HG03280 (cell line): Measurements from ENCODE around the gene ZMIZ1.
A peak's percentile ranks its signal among the peaks of the same experiment; 100 is the strongest.

Experiments
- ATAC-seq: cut with Tn5 transposase; IDR thresholded peaks from one replicate; pipeline ENCODE4 v1.9.1; 2021; ENCODE audit warnings: mild to moderate bottlenecking, moderate library complexity; ENCODE audit not compliant: unreplicated experiment

Gene ZMIZ1

DNA sequence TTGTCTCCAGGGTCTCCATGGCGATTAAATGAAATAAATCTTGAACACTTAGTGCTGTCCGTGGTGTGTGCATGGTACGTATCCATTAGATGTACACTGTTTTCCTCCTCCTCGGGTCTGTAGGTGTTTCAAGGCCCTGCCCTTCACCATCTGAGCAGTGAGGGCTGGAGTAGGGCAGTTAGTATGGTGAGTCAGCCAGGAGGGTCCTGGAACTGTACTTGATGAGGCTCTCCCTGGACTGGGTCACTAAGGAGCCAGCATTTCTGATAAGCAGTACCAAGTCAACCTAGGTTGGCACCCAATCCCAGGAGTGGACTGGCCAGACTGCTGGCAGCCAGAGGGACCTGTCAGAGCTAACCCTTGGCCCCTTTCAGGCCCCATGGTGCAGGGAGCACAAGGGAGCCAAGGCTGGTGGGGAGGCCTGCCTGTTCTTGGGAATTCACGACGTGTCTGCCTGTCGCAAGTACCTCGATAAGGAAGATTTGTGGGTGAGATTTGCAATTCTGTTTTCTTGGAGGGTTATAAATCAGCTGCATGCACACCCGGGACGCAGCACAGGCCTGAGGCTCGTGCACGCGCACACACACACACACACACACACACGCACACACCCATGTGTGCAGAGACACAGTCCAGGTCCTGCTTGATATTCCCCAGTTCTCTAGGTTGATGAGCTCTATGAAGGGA is 114.2 kb downstream of the ZMIZ1 start:
- ATAC-seq: no peak

DNA sequence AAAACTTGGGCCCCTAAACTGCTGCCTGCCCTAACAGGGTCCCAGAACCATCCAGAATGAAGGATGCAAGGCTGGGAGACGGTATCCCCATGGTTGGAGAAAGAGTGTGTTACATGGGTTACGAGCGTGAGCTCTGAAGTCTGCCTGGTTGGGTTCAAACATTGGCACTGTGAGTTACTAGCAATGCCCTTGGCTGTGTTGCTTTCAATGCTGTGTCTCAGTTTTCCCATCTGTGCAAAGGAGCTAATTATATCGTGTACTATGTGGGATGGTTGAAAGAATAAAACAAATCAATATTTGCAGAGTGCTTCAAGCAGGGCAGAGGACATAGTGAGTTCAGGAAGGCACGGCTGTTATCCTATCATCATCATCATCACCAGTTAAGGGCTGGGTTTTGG is 114.7 kb downstream of the ZMIZ1 start:
- ATAC-seq: no peak

DNA sequence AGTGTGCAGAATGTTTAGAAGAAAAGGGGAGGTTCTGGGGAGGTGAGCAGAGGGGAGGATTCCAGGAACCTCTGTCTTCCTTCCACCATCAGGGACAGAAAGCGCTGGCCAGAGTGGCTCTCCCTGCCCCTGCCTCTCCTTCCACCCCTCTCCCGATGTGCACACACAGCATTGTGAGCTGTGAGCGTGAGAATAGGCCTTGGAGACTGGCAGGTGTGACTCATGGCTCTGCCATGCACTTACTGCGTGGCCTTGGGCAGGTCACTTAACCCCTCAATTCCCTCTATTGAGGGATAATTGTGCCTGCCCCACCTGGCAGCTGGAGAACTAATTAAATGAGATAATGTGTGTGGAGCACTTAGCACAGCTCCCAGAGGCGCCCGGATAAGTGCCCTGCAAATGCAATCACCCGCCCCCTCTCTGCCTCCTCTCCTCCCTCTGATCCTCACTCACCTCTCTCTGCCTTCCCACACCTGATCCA is 115.4 kb downstream of the ZMIZ1 start:
- ATAC-seq: no peak

DNA sequence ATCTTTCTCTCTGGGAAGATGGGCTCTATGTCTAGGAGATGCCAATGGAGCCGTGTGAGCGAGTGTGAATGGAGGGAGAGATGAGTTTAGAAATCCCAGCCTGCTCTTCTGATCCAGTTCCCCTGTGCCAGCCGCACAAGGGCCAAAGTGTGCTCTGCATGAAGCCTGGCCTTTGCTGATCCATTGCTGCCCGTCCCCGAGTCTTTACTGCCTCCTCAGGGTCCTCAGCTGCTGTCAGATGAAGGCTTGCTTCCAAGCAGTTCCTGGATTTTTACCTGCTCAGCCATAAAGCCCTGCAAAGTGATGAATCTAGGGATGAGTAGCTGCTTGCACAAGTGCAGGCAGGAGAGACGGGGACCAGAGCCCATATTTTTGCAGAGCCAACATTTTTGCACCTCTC is 115.9 kb downstream of the ZMIZ1 start:
- no peak for ATAC-seq

DNA sequence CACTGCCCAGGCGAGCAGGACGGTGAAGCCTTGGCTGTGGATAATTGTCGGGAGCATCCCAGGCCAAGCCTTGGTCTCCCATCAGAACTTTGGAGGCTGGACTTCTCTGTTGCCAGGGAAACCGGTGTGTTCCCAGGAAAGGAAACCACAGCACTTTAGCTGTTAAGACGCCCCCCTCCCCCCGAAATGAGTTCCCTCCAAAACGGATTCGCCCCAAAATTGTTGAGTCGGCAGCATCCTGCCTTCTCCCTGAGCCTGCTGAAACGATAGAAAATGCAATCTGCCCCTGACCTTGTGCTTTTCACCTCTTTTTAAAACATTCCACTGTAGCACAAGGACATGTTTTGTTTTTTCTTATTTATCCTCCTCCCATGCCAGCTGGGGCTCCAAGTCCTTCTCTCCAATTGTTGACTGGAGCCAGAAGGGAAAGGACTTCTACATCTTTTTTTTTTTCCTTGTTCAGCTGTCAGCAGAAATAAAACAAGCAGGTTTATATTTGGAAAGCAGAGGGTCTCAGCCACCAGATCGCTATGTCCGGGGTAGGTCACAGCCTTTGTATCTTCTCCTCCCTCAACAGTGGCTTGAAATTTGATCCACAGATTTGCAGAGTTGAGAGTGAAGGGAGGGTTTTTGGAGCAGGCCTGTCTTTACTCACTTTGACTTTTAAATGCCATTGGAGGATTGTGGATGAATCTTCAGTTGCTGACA is 116.5 kb downstream of the ZMIZ1 start:
- ATAC-seq: no peak

DNA sequence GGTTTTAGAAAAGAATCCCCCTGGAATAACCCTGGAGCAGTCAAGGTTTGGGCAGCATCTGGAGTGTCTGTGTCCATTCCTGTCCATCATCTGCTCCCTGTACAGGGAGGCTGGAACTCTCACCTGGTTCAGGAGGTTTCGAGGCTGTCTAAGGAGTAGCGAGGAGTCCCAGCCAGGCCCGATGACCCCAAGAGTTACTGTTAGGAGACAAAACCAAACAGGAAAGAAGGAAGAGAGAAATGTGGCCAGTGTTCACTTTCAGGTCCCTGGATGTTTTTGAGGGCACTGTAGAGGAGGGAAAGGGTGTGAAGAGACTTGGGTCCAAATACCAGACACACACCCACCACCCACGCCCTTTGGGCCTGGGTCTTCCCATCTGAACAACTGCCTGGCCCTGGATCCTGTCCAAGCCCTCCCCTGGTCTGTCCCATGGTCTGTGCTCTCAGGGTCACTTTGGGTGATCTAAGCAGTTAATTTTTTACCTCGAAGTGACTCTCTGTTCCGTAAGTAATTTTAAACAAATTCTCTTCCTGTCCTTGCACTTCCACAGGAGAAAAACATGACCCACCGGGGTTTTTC is 117.1 kb downstream of the ZMIZ1 start:
- ATAC-seq: no peak

DNA sequence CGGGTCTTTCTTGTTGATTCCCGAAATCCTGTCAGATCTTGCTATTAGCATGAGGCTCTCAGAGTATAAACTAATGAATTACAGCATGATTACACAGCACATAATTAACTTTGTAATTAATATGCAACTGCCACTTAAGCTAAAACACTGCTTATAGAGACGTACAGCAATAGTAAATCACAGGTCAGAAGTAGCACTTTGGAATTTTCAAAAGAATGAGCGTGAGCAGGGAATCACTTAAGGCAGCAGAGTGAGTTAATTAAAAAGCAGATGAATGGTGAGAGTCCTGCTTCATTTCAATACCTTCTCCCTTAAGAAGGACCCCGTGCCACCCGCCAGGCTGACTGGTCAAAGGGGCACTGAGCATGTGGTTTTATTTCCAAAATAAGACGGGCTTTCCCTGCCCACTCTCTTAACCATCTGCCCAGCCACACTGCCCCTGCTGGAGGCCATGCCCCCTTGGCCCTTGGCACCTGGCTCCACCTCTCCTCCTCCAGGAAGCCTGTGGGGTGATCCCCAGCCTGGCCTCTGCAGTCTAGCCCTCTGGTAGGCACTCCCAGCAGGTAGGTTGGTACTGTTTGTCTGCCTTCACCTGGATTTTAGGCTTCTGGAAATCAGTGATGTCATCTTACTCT is 117.8 kb downstream of the ZMIZ1 start:
- no peak for ATAC-seq

DNA sequence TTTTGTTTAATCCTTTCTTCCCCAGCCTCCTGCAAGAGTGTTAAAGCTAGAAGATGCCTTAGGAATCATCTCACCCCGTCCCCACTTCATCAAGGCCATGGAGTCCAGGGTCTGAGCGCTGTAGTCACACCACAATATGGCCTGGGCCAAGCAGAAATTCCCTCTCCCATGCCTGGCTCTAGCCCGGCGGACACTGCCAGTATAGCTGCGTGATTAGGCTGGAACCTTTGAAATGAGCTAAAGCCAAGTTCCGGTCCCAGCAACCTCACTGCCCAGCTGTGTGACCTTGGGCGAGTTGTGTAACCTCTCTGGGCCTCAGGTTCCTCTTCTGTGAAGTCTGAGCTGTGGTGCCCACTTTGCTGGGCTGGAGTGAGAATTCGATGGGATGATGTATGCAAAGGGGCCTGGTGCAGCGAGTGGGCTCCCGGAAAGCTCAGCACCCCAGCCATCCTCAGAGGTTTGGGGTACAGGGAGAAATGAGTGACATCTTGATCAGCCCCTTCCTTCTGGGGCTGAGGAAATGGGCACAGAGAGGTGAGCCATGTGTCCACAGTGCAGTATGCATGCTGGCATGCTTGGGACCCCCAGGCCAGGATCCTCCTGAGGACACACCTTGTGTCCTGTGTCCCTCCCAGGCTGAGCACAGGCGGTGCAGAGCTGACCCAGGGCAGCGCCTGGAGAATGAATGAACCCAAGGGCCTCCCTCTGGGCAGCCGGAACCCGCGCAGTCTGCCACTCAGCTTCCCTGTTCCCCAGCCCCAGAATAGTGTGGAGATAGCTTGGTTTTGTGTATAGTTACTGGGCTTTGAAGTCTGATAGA is 118.6 kb downstream of the ZMIZ1 start:
- no peak for ATAC-seq

DNA sequence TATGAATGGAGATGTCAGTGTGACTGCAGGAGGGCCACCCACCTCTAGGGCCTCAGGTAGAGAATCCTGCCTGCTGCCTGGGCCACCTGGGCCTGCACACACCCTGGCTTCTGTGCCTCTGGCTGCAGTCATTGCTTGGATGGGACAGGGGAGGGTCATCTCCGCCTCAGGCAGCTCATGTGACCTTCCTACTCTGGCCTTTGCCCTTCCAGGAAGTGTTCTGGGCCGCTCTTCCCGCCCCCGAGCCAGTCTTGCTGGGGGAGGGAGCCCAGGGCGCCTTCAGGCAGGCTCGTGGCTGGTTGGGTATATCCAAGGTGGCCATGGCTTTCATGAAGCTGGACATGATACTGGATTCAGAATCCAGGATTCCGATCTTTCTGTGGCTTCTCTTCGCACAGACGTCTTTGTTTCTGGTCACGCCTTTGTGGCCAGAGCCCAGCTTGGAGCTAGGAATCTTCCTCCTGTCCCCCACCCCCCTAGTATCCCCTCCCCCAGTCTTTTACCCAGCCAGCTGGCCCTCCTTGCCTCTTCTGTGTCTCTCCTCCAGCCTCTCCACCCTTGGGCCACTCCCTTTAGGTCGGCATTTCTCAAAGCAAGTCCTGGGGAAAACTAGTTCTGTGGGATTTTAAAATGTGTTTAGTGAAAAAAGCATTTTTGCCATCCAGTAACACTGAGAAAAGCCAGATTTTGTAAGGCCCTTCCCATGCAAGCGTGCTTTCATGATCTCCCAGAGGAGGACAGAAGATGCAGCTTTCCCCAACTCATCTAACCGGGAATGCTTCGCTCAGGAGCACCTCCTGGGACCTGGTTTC is 119.6 kb downstream of the ZMIZ1 start:
- no peak for ATAC-seq

DNA sequence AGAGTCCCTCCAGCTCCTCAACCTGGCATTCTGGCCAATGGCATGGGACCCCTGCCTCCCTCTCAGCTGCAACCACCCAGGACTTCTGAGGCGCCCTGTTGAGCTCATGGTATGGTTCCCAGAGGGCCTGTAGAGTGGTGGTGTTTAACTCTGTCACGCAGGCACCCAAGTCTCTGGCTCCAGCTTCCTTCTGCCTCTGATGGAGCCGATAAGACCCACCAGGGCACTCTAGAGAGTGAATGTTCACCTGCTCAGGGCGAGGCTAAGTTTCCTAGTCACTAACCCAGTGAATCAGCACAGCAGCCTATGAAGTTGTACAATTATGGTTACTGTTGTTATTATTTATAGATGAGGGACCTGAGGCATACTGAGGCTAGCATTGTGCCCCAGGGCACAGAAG is 120.4 kb downstream of the ZMIZ1 start:
- no peak for ATAC-seq

DNA sequence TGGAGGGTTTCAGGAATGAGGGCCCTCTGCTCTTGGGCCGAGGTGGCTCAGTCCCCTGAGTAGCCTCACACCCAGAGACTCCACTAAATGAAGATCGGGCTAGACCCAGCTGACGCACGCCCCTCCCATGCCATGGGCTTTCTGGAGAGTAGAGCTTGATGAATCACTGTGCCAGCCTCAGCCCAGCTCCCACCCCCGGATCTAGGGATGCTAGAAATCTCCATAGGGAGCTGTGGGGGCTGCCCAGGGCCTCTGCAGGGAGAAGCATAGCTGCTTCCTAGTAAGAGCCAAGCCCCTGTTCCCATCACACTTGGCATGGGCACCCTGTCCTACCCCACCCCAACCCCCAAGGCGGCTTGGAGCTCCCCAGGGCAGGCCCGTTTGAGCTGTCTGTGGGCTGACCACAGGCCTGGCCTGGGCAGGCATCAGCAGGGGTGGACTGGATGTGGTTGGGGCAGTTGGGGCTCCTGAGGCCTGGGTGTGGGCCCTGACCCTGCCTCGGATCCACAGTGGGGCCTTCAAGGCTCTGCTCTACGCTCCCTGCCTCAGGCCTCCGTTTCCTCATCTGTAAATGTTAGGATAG is 121.2 kb downstream of the ZMIZ1 start:
- ATAC-seq: no peak

DNA sequence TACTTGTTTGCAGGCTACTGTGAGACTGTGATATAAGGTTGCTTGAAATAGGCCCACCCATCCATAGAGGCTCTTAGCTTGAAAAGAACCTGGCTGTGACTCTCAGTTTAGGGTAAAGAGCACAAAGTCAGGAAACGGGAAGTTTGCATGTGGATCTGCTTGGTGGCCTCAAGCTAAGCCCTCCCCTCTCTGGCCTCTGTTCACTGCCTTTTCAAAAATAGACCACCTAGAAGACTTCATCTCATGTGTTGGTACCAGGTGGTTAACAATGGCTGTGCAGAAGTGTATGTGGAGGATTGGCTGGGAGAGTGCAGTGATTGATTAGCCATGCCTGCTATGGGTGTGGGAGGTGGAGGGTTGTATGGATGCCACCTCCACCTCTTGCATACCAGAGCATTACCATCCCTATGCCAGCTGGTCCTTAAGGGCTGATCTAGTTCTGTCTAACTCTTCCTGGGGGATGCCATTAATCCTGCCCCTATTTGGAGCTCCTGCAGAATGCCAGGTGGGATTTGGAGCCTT is 122.0 kb downstream of the ZMIZ1 start:
- ATAC-seq: no peak

DNA sequence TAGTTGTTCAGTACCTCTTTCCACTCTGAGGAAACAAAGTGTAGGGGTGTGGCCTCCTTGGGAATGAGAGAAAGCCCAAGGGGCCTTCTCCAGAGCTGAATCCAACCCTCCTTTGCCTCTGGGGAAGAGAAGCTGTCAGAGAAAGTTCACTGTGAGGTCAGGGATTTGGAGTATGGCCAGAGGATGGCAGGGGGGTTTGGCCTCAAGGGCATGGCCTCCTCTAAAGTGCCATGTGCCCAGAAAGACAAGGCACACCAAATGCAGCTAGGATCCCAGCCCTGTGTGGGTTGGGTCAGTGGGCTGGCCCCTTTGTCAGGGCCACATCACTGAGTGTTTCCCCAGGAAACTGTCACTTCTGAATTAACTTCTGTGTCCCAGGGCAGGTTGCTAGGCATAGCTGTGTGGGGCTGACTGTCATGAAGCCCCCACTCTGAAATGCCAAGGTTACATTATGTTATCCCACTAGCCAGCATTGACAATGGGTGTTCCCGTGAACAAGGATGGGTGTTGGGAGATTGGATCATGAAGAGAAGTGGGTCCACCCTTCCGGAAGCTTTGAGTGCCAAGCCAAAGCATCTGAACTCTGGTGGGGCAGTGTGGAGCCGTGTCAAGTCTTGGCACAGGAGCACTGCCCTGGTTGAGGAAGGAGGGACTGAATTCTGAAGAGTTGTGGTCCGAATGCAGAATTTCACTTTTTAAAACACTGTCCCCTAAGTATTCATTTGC is 123.3 kb downstream of the ZMIZ1 start:
- no peak for ATAC-seq

DNA sequence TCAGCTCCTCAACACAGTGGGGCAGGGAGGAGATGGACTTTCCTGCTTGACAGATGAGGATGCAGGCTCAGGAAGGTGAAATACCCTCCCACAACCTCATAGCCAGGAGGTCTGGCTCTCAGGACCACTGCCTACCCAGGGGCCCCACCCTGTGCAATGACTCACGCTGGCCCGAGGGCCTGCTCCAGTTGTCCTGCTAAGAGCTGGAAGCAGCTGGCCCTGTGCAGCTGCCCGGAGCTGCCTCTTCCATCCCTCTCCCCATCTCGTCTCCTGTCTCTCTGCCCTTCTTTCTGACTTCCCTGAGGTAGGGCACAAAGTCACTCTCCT is 123.9 kb downstream of the ZMIZ1 start:
- no peak for ATAC-seq

DNA sequence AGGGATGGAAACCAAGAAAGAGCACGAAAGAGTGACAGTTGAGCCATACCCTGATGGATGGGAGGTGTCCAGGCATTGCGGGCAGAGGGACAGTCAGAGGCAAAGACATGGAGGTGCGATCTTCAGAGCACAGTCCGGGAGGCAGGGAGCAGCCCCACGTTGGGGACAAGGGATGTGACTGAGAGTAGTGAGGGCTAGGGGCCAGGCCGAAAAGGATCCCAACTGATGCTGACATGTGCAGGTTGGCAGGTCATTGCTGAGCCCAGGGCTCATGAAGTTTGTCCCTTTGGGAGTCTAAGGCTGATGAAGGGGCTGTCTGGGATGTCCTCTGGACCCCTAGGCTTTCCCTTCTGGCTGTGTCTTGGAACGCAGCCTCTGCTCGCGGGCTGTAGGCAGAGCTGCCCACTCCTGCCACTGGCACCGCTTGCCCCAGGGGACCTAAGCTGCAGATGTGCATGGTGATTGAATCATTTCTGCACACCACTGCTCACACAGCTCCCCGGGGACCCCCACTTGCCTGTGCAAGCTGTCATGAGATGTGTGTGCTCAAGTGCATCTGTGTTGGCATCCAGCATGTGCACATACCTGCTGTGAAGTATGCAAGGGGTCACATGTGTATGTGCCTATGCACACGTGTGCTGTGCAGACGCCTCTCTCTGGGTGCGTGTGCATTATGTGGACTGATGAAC is 125.1 kb downstream of the ZMIZ1 start:
- no peak for ATAC-seq

DNA sequence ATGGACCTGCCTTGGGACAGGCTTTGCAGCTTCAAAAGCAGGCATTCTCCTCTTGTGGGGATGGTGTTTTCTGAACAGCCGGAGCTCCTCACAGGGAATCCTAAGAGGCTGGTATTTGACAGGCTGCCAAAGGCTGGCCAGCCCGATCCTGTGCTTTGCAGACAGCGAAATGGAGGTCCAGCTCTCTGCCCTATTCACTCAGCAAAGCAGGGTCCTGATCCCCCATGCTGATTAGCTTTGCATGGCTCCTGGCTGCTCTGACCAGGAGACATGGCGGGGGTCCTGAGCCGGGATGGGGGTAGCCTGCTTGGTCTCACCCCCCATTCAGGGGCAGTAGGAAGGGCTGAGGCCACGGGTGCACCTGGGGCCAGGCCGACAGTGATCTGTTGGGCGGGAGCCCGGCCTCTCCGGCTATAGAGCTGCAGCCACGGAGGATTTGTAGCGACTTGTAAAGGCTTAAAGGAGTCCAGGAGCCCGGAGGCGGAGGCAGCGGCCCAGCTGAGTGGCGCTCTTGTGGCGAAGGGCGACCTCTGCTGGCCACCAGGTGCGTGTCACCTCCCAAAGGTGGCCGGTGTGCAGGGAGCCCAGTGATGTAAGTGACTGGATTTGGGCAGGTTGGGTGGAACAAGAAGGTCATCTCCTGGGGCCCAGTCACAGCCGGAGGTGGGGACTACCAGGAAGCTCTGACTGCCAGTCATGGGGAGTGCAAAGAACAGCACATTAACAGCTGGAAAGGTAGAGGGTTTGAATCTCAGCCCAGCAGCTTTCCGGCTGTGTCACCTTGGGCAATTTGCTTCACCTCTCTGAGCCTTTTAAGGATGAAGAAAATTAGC is 126.5 kb downstream of the ZMIZ1 start:
- ATAC-seq: peak; percentile 75
